ENCODE results near the gene TPD52L1.

GRCh38 chr6:125151700-125152099 lies 1.9 kb upstream of the TPD52L1 start:
- TF ChIP-seq MYBL2 (CRISPR knock-in tag; IDR thresholded peaks at IDR 0.05) (no peak), CTCF (IDR thresholded peaks at IDR 0.05) (no peak), CBFB (CRISPR knock-in tag; IDR thresholded peaks at IDR 0.05; ENCODE audit: low read depth) (no peak), E2F5 (CRISPR knock-in tag; IDR thresholded peaks at IDR 0.05) (no peak), USF2 (CRISPR knock-in tag; IDR thresholded peaks at IDR 0.05) (no peak), USF1 (CRISPR knock-in tag; IDR thresholded peaks at IDR 0.05) (no peak)

All from WTC11 (cell line).